HG02885 (cell line): ENCODE measurements around the gene HSD3B2.

Experiments used
- ATAC-seq: cut with Tn5 transposase; IDR thresholded peaks from one replicate; pipeline ENCODE4 v1.9.1; 2021; ENCODE audit warnings: mild to moderate bottlenecking; ENCODE audit not compliant: unreplicated experiment, poor library complexity

HSD3B2 gene

DNA sequence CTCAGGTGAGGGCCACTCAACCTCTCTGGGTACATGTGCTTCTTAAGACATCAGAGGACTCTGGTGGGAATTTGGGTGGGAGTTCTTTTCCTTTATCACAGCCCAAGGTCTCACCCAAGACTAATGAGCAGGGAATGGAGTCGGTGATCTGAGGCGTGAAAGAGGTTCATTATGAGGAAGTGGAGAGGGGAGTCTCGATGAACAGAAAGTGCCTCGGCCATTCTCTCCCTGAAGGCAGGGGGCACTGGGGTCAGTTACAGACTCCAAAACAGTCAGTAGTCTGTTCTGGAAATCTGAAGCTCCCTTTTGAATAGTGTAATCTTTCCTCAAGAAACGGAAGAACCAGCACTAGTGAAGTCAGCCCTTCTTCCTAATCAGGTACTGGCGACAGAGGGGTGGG lies 36.2 kb downstream of the HSD3B2 start:
- no peak for ATAC-seq

DNA sequence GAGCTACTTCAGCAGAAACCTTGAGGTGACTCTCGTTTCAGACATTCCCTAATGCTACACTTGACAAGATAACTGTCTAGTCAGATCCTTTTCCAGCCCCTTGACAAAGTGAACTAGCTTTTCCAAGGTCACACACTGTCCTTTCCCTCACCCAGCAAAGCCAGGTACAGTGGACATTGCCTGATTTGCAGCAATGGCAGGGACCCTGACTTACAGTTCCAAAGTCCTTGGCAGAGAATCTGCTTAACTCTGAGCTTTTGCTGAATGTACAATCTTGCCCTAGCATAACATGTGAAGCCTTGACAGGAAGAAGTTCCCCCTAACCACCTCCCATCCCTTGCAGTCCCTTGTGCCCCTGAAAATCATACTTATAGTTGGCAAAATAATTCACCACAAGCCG lies 37.1 kb downstream of the HSD3B2 start:
- no peak for ATAC-seq

DNA sequence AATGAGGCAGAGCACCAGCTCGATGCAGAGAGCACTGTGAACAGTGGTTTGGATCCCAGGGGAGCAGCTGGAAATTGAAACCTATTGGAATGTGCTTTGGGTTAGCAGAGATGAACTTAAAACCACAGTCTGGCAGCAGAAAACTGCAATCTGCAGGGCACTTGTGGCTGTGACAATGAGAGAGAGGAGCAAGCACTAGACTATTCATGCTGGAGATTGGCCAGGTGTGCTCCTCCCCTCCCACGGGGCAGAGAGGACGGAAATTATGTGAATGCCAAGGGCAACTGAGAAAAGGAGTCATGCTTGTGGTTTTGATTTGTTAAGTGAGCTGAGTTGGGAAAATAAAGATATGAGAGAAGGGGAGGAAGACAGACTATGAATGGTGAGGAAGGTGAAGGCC lies 38.1 kb downstream of the HSD3B2 start:
- no peak for ATAC-seq

DNA sequence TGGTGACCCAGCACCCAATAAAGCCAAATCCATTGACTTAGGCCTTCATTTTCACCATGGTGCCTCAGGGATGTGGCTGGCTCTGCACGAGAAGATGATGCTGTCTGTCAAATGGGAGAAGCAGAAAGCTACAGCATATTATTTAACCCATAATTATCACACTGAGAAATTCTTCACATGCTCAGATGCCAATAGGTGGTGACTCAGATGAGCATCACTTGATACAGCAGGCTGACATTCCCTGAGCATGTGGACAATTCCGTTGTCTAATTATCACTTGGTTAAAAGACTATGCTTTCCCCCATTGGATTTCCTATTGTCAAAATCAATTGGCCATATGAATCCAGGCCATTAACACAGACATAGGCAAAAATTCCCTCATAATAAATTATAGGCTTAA lies 48.0 kb downstream of the HSD3B2 start:
- ATAC-seq, result no peak

DNA sequence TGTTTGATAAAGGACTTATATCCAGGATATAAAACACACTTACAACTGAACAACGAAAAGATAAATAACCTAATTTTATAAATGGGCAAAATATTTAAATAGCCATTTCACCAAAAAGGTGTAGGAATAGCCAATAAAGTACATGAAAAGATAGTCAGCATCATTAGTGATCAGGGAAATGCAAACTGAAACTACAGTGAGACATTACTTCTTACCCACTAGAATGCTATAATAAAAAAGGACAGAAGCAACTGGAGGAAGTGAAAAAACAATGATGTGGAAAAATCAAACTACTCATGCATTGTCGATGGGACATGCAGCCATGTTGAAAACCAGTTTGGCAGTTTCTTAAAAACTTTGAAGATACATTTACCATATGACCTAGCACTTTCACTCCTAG lies 48.6 kb downstream of the HSD3B2 start:
- no peak for ATAC-seq

DNA sequence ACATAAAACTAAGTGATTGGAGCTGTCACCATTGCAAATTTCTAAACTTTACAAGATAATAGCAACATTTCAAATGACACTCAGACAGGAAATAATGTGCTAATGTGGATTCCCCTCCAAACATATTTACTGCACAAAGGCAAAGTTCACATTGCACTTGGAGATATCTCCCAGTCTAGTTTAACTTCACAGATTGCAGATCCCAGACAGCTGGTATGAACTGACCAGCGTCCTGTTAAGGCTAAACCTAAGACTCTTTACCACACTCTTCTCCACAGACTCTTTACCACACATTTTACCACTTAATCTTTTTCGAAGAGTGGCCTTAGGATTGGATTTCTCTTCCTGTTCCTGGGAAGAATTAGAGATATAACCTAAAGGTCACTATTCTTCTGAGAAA lies 51.5 kb downstream of the HSD3B2 start:
- no peak for ATAC-seq

DNA sequence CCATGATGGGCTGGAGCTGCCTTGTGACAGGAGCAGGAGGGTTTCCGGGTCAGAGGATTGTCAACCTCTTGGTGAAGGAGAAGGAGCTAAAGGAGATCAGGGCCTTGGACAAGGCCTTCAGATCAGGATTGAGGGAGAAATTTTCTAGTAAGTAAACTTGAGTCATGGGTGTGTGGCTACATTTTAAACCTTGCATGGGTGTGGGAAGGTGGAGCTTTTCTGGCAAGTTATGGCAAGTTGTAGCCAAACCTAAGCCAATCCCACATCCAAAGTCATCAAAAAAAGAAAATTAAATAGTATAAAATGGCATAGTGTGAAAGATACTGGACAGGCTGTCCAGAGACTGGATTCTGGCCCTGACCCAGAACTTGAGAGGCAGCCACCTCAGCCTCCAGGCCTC lies 52.3 kb downstream of the HSD3B2 start:
- no peak for ATAC-seq

DNA sequence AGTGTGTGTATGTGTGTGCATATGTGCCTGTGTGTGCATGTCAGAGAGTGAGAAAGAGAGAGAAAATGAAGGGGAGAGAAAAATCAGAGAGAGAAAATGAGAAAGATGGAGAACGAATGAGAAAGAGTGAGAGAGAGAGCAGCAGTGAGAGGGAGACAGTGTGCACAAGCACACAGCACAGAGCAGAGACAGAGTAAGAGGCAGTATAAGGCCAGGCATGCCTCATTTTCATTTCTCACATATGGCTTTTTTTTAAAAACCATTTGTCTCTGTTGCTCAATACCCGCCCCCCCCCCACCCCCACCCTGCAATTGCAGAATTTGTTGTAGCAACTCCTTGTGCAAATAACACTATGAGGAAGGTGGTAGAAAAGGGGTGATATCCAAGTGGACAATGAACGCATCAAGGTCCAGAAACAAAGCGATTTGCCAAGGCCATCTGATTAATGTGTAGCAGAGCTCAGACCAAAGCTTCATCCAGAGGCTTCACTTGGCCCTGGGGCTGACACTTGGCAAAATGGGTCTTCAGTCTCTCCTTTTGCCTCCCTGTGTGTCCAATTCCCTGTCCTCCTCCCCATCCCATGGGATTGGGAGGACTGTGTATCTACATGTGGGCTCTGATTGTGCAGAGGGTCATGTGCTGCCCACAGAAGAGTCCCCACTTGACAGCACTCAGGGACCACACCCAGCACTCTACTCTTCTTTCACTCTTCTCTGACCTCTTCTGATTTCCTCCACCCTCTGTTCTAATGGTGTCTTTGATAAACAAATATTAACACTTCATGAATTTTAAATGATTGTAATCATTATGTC lies 53.1 kb downstream of the HSD3B2 start:
- no peak for ATAC-seq

DNA sequence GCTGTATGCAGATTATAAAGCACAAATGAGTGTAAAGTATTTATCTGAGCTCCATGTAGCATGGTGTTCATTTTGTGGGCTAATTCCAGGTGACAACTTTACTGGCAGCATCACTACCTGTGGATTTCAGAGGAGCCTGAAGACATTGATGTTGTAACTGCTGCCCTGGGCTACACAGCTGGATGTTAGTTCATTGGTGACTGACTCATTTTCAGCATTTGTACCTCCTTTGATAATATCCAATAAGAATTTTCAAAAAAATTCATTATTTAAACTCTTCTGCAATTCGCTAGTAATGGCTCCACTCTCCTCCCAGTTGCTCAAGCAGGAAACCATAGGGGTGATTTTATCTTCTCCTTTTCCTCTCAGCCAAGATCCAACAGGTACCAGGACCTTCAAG lies 54.8 kb downstream of the HSD3B2 start:
- no peak for ATAC-seq

DNA sequence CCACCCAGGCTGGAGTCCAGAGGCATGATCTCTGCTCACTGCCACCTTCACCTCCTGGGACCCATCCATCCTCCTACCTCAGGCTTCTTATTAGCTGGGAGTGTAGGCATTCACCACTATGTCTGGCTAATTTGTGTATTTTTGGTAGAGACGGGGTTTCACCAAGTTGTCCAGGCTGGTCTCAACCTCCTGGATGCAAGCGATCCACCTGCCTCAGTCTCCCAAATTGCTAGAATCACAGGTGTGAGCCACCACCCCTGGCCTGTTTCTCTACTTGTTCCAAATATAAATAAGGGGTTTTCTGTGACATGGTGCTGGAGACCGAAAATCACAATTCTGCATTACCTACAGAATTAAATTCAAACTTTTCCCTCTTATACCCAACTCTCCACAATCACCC lies 55.4 kb downstream of the HSD3B2 start:
- no peak for ATAC-seq

DNA sequence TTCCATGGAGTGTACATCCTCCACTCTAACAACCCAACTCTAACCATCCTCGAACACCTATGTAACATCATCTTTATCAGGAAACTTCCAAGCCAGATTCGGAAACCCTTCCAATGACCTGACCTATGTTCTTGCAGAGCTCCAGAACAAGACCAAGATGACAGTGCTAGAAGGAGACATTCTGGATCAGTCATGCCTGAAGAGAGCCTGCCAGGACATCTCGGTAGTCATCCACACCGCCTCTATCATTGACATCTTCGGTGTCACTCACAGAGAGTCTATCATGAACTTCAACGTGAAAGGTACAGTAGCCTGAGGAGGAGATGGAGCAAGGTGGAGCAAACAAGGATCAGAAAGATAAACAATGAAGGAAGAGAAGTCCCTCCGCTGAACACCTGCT lies 56.0 kb downstream of the HSD3B2 start:
- ATAC-seq, result no peak

DNA sequence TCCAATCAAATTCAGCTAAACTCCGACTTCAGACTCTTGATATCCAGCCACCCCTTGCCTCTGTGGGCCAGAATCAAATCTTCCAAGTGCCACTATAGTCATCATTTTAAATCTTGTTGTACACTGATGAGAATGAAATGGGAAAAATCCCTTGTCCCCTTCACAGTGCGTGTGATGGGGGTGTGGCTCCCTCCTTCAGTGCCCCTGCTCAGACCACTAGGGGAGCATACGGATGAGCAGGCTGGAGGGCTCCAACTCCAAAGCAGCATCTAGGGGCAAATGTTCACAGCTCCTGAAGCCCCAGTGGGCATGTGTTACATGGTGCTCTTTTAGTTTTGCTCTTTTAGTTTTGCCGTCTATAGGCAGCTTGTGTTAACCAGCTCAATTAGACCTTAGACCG lies 56.6 kb downstream of the HSD3B2 start:
- ATAC-seq, result no peak

DNA sequence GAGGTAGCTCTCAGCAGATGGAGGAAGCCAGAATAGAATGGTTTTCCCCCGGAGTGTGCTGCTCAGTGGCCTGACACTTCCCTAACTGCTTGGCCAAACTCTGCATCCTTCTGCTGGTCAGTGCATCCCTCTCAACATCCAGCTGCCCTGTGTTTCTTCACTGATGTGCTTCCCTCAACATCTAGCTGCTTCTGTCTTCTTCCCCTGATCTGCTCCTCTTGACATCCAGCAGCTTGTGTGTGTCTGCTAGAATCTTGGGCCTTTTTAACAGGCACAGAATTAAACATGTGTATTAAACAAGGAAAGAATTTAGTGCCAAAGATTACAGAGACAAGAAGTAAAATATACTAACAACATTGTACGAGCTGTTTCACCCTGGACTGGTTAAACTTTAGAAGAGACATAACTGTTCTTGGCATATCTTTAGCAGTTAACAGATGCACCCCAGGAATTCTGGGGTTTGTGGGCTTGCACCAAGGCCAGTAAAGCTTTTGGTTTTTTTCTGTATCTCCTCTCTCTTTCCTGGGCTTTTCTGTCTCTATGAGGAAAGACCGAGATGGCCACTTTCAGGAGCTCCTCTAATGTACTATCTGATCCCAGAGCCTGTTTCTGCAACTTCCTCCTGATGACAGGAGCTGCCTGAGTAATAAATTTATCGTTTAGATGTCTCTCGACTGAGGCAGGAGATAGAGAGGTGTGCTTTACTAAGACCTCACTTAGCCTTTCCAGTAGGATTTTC lies 57.3 kb downstream of the HSD3B2 start:
- no peak for ATAC-seq
